ENCODE measurements around the gene TPI1.

TPI1 gene

GRCh38 chr12:6846316-6846869 lies 20.9 kb upstream of the TPI1 start:
- Histone ChIP-seq H3K4me3 (ENCODE audit: low read length) (no peak overlapping the region), H3K27me3 (ENCODE audit: insufficient read depth, low read length) (no peaks in the 10 kb centered on the region), H2AFZ (ENCODE audit: low read depth, low read length) (no peak overlapping the region), H3K36me3 (ENCODE audit: insufficient read depth, low read length) (peaks cover 74% of the 10 kb centered on the region), H3K9me3 (ENCODE audit: low read length) (no peaks in the 10 kb centered on the region), H3K4me1 (ENCODE audit: insufficient read depth, low read length) (peaks cover 12% of the 10 kb centered on the region)

DNA sequence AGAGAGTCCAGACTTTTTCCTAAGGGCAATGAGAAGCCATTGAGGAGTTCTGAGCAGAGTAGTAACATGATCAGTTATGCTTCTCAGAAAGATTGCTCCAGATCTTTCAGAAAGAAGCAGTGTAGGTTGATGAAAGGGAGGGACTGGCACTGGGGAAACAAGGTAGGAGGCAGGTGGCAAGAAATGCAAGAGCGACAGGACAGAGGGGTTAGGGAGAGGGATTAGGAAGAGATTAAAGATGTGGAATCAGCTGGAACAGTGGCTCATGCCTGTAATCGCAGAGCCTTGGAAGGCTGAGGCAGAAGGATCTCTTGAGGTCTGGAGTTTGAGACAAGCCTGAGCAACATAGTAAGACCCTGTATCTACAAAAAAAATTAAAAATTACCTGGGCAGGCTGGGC lies 19.7 kb upstream of the TPI1 start:
- peaks cover 12% of the 10 kb centered on the region for H3K4me1 ChIP-seq (ENCODE audit: insufficient read depth, low read length)
- no peaks in the 10 kb centered on the region for H3K9me3 ChIP-seq (ENCODE audit: low read length)
- H3K36me3 ChIP-seq (ENCODE audit: insufficient read depth, low read length): peaks cover 66% of the 10 kb centered on the region

GRCh38 chr12:6849427-6849826 lies 17.9 kb upstream of the TPI1 start:
- H3K4me3 ChIP-seq (ENCODE audit: low read length): no peak overlapping the region
- H3K36me3 ChIP-seq (ENCODE audit: insufficient read depth, low read length): peaks cover 52% of the 10 kb centered on the region
- H3K27me3 ChIP-seq (ENCODE audit: insufficient read depth, low read length): no peaks in the 10 kb centered on the region
- H3K9me3 ChIP-seq (ENCODE audit: low read length): no peaks in the 10 kb centered on the region
- H2AFZ ChIP-seq (ENCODE audit: low read depth, low read length): no peak overlapping the region
- H3K4me1 ChIP-seq (ENCODE audit: insufficient read depth, low read length): peaks cover 27% of the 10 kb centered on the region

More for the DNA sequence above, 19.7 kb upstream of the TPI1 start:
- Histone ChIP-seq H3K4me3 (ENCODE audit: low read length) (no peak overlapping the region), H2AFZ (ENCODE audit: low read depth, low read length) (no peak overlapping the region), H3K27me3 (ENCODE audit: insufficient read depth, low read length) (no peaks in the 10 kb centered on the region)

GRCh38 chr12:6849976-6850560 lies 17.3 kb upstream of the TPI1 start:
- Histone ChIP-seq H3K27me3 (ENCODE audit: insufficient read depth, low read length) (no peaks in the 10 kb centered on the region), H3K4me3 (ENCODE audit: low read length) (peak overlapping the region; percentile 59), H2AFZ (ENCODE audit: low read depth, low read length) (no peak overlapping the region), H3K9me3 (ENCODE audit: low read length) (no peaks in the 10 kb centered on the region), H3K4me1 (ENCODE audit: insufficient read depth, low read length) (peaks cover 27% of the 10 kb centered on the region), H3K36me3 (ENCODE audit: insufficient read depth, low read length) (peaks cover 46% of the 10 kb centered on the region)

- no peak overlapping the region for H2AFZ ChIP-seq (ENCODE audit: low read depth, low read length)
- H3K9me3 ChIP-seq (ENCODE audit: low read length): no peaks in the 10 kb centered on the region
- H3K4me1 ChIP-seq (ENCODE audit: insufficient read depth, low read length): peaks cover 27% of the 10 kb centered on the region
- peak overlapping the region; percentile 59 for H3K4me3 ChIP-seq (ENCODE audit: low read length)
- no peaks in the 10 kb centered on the region for H3K27me3 ChIP-seq (ENCODE audit: insufficient read depth, low read length)
- peaks cover 43% of the 10 kb centered on the region for H3K36me3 ChIP-seq (ENCODE audit: insufficient read depth, low read length)
Measured at GRCh38 chr12:6850796-6851152, 16.6 kb upstream of the TPI1 start.

- H3K4me1 ChIP-seq (ENCODE audit: insufficient read depth, low read length): peaks cover 27% of the 10 kb centered on the region
- no peaks in the 10 kb centered on the region for H3K9me3 ChIP-seq (ENCODE audit: low read length)
- H3K36me3 ChIP-seq (ENCODE audit: insufficient read depth, low read length): peaks cover 43% of the 10 kb centered on the region
- H2AFZ ChIP-seq (ENCODE audit: low read depth, low read length): peak within 1 kb of the TSS; percentile 8
- peak within 1 kb of the TSS; percentile 59 for H3K4me3 ChIP-seq (ENCODE audit: low read length)
- H3K27me3 ChIP-seq (ENCODE audit: insufficient read depth, low read length): no peaks in the 10 kb centered on the region
Measured at GRCh38 chr12:6851153-6851920, 16.0 kb upstream of the TPI1 start, which contains the start of gene CDCA3. Gene CDCA3 (minus strand): TSS chr12:6851286. CDS start chr12:6850952, 334 bp downstream.

GRCh38 chr12:6851921-6852650 lies 15.2 kb upstream of the TPI1 start, which contains the start of gene USP5:
Gene USP5 (plus strand): TSS chr12:6852150. CDS start chr12:6852180, 30 bp downstream.
- H3K27me3 ChIP-seq (ENCODE audit: insufficient read depth, low read length): no peaks in the 10 kb centered on the region
- peak within 1 kb of the TSS; percentile 59 for H3K4me3 ChIP-seq (ENCODE audit: low read length)
- H2AFZ ChIP-seq (ENCODE audit: low read depth, low read length): peak within 1 kb of the TSS; percentile 8
- peaks cover 41% of the 10 kb centered on the region for H3K36me3 ChIP-seq (ENCODE audit: insufficient read depth, low read length)
- no peaks in the 10 kb centered on the region for H3K9me3 ChIP-seq (ENCODE audit: low read length)
- H3K4me1 ChIP-seq (ENCODE audit: insufficient read depth, low read length): peaks cover 27% of the 10 kb centered on the region

DNA sequence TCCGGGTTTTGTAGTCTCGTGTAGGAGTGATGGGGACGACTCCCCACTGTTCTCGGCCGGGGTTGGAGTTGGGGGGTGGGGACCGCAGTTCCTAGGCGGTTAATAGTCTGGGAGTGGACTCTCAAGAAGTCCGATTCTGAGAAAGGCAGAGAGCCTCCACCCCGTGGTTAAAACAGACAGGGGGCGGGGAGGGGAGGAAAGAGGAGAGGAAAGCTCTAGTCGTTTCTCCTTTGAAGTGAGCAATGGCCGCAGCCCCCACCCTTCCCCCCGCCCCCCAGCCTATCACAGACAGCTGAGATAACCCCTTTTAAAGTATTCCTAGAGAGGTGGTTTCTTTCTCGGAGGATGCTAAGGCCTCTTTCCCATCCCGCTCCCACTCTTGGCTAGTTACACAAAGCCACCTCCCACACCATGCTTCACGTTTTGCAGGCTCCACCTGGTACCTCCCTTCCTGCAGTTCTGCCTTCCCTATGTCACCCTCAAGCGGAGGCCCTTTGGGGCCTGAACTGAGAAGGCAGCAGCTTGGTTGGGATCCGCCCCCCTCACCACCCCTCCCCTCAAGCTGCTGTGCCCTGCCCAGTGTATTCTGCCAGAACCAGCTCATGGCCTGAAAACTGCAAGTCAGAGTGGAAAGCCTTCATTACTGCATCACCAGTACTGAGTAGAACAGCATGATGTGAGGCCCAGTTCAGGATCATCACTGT lies 14.5 kb upstream of the TPI1 start:
- no peaks in the 10 kb centered on the region for H3K27me3 ChIP-seq (ENCODE audit: insufficient read depth, low read length)
- H2AFZ ChIP-seq (ENCODE audit: low read depth, low read length): no peak overlapping the region
- peaks cover 41% of the 10 kb centered on the region for H3K36me3 ChIP-seq (ENCODE audit: insufficient read depth, low read length)
- H3K4me3 ChIP-seq (ENCODE audit: low read length): peak overlapping the region; percentile 59
- H3K9me3 ChIP-seq (ENCODE audit: low read length): no peaks in the 10 kb centered on the region
- peaks cover 27% of the 10 kb centered on the region for H3K4me1 ChIP-seq (ENCODE audit: insufficient read depth, low read length)

DNA sequence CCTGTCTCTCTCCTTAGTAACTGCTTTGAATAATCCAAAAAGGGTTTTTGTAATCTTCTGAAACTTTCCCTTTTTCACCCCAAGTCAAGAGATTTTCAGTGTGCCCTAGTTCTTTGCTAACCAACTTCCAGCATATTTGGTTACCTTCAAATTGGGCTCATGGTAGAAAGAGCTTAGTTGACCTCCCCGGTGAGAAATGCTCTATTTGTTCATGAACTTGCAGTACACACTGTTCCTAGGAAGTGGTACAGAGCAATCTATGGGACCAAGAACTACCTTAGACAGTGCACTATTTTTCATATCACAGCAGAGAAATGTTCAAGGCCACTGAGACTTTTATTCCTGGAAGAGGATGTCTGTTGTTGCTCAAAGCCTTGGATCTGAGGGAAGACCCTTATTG lies 13.7 kb upstream of the TPI1 start:
- Histone ChIP-seq H3K36me3 (ENCODE audit: insufficient read depth, low read length) (peaks cover 43% of the 10 kb centered on the region), H3K4me3 (ENCODE audit: low read length) (peak overlapping the region; percentile 59), H3K4me1 (ENCODE audit: insufficient read depth, low read length) (peaks cover 27% of the 10 kb centered on the region)

GRCh38 chr12:6854036-6854435 lies 13.3 kb upstream of the TPI1 start:
- Histone ChIP-seq H3K4me3 (ENCODE audit: low read length) (no peak overlapping the region), H3K27me3 (ENCODE audit: insufficient read depth, low read length) (no peaks in the 10 kb centered on the region), H3K9me3 (ENCODE audit: low read length) (no peaks in the 10 kb centered on the region), H2AFZ (ENCODE audit: low read depth, low read length) (no peak overlapping the region), H3K4me1 (ENCODE audit: insufficient read depth, low read length) (peaks cover 27% of the 10 kb centered on the region), H3K36me3 (ENCODE audit: insufficient read depth, low read length) (peaks cover 44% of the 10 kb centered on the region)

More for the DNA sequence above, 13.7 kb upstream of the TPI1 start:
- Histone ChIP-seq H3K9me3 (ENCODE audit: low read length) (no peaks in the 10 kb centered on the region), H3K27me3 (ENCODE audit: insufficient read depth, low read length) (no peaks in the 10 kb centered on the region), H2AFZ (ENCODE audit: low read depth, low read length) (no peak overlapping the region)

- peaks cover 46% of the 10 kb centered on the region for H3K36me3 ChIP-seq (ENCODE audit: insufficient read depth, low read length)
- H3K9me3 ChIP-seq (ENCODE audit: low read length): no peaks in the 10 kb centered on the region
- peaks cover 21% of the 10 kb centered on the region for H3K4me1 ChIP-seq (ENCODE audit: insufficient read depth, low read length)
- H3K4me3 ChIP-seq (ENCODE audit: low read length): no peak overlapping the region
- no peak overlapping the region for H2AFZ ChIP-seq (ENCODE audit: low read depth, low read length)
- H3K27me3 ChIP-seq (ENCODE audit: insufficient read depth, low read length): no peaks in the 10 kb centered on the region
Measured at GRCh38 chr12:6855322-6855721, 12.0 kb upstream of the TPI1 start.

DNA sequence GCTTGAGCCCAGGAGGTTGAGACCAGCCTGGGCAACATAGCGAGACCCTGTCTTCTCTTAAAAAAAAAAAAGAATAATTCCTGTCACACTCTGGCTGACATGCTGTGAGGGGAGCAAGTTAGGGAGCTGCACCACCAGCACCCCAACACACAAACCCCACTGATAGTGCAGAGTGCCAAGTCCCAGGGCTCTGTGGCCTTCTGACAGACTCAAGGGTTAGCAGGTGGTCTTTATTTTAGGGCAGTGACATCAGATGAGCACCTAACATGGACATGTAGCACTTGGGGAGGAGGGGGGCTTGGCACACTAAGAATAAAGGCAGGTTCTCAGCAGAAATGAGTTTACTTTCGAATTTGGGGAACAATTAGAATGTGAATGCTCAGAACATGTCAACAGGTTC lies 8.5 kb upstream of the TPI1 start:
- no peak overlapping the region for H2AFZ ChIP-seq (ENCODE audit: low read depth, low read length)
- H3K27me3 ChIP-seq (ENCODE audit: insufficient read depth, low read length): no peaks in the 10 kb centered on the region
- H3K4me3 ChIP-seq (ENCODE audit: low read length): no peak overlapping the region
- no peaks in the 10 kb centered on the region for H3K9me3 ChIP-seq (ENCODE audit: low read length)
- peaks cover 5% of the 10 kb centered on the region for H3K4me1 ChIP-seq (ENCODE audit: insufficient read depth, low read length)
- H3K36me3 ChIP-seq (ENCODE audit: insufficient read depth, low read length): peaks cover 79% of the 10 kb centered on the region
